Panc1 (cell line): ENCODE results near the gene ARL5A. TPM values are rescaled to one million over a fixed set of nuclear protein-coding genes. Genes with fewer than 3 reads are reported as not detected.

ENCODE experiments used
- ATAC-seq: fragments of 200-7000 bp; cut with Tn5 transposase; 2 replicates; pipeline ENCODE4 v1.9.1; 2020; ENCODE audit warnings: mild to moderate bottlenecking, moderate library complexity
- BruUV-seq: library from RNA; stranded (reverse); fragments of 400-500 nt; replicated peaks from 2 replicates; lab custom pipeline; 2021; lab: Mats Ljungman, UMichigan
- CTCF ChIA-PET: fragments of 300-600 bp; sonication (Branson Sonifier 250); formaldehyde crosslinking; loops from one replicate; lab custom pipeline; 2022; ENCODE audit warnings: antibody characterized with exemption; lab: Charles Lee
- POLR2A ChIA-PET: fragments of 300-600 bp; sonication (Branson Sonifier 250); formaldehyde crosslinking; loops from one replicate; lab custom pipeline; 2022; ENCODE audit warnings: antibody characterized with exemption; lab: Charles Lee
- DNase-seq: peaks from one replicate; pipeline ENCODE4 v3.0.0-alpha.2; 2010; ENCODE audit warnings: low read depth, low spot score
- H3K27ac ChIP-seq: 2 replicates; pipeline ENCODE4 v1.5.1; 2011; ENCODE audit warnings: mild to moderate bottlenecking, low read length, inconsistent platforms
- H3K27me3 ChIP-seq: fragments of 200-500 bp; sonication (Bioruptor generic); 2 replicates; pipeline ENCODE4 v1.6.0; 2014; ENCODE audit warnings: low read length, inconsistent platforms; ENCODE audit not compliant: control insufficient read depth, insufficient read depth
- H3K36me3 ChIP-seq: fragments of 200-500 bp; sonication (Bioruptor generic); 2 replicates; pipeline ENCODE4 v1.5.1; 2014; ENCODE audit warnings: inconsistent platforms, mild to moderate bottlenecking, low read length, moderate library complexity; ENCODE audit not compliant: control insufficient read depth, insufficient read depth
- H3K4me1 ChIP-seq: 2 replicates; pipeline ENCODE4 v1.5.1; 2011; ENCODE audit warnings: inconsistent platforms, mild to moderate bottlenecking, low read length, moderate library complexity; ENCODE audit not compliant: control insufficient read depth, insufficient read depth
- H3K4me3 ChIP-seq, 2 experiments: 2 replicates each; pipeline ENCODE4 v1.5.1; 2011 to 2012; ENCODE audit warnings: low read depth in 2 of 2, low read length in 2 of 2, mild to moderate bottlenecking in 2 of 2, inconsistent platforms in 1 of 2, moderate library complexity in 1 of 2
- H3K9me3 ChIP-seq: fragments of 200-500 bp; sonication (Bioruptor generic); 2 replicates; pipeline ENCODE4 v1.5.1; 2014; ENCODE audit warnings: low read depth, mild to moderate bottlenecking, inconsistent platforms, low read length, moderate library complexity; ENCODE audit not compliant: control insufficient read depth, insufficient read depth
- POLR2AphosphoS5 ChIP-seq: IDR thresholded peaks from 2 replicates; pipeline ENCODE4 v1.6.1; 2012; ENCODE audit warnings: mild to moderate bottlenecking, low read depth, low read length, moderate library complexity
- REST ChIP-seq, 2 experiments: IDR thresholded peaks; 2 replicates each; pipeline ENCODE4 v1.6.1; 2011 to 2012; ENCODE audit warnings: low read depth in 2 of 2, control low read depth in 1 of 2, low read length in 1 of 2, mild to moderate bottlenecking in 1 of 2, moderate library complexity in 1 of 2; ENCODE audit not compliant: insufficient read depth in 1 of 2
- SIN3A ChIP-seq: IDR thresholded peaks from 2 replicates; pipeline ENCODE4 v1.6.1; 2012; ENCODE audit warnings: low read depth, mild to moderate bottlenecking, low read length, moderate library complexity, borderline replicate concordance; ENCODE audit not compliant: insufficient read depth
- TCF7L2 ChIP-seq: IDR thresholded peaks from 2 replicates; pipeline ENCODE4 v1.6.1; 2011; ENCODE audit warnings: mild to moderate bottlenecking, low read depth, low read length, inconsistent platforms
- in situ Hi-C: cut with HindIII; loops from 2 replicates; pipeline ENCODE4 v1.10.0; 2016; ENCODE audit warnings: low sequenced_read_pairs, low pct_unique_long_range_greater_than_20kb
- intact Hi-C: fragments of 100-400 bp; cut with micrococcal nuclease; formaldehyde crosslinking; loops from one replicate; pipeline ENCODE4 v1.10.0; 2022; ENCODE audit not compliant: unreplicated experiment
- total RNA-seq: library from RNA; stranded (reverse); gene quantifications from one replicate; pipeline ENCODE4 v1.2.1, GENCODE V29; 2021; ENCODE audit not compliant: unreplicated experiment
- TF ChIP-seq, protein P1 (sequence below): fragments of 450-650 bp; IDR thresholded peaks from 2 replicates; pipeline ENCODE4 v1.5.1; 2017; ENCODE audit warnings: mild to moderate bottlenecking

Gene ARL5A
- total RNA-seq, 1 experiment from 2014 or later, result 47.5 TPM

DNA sequence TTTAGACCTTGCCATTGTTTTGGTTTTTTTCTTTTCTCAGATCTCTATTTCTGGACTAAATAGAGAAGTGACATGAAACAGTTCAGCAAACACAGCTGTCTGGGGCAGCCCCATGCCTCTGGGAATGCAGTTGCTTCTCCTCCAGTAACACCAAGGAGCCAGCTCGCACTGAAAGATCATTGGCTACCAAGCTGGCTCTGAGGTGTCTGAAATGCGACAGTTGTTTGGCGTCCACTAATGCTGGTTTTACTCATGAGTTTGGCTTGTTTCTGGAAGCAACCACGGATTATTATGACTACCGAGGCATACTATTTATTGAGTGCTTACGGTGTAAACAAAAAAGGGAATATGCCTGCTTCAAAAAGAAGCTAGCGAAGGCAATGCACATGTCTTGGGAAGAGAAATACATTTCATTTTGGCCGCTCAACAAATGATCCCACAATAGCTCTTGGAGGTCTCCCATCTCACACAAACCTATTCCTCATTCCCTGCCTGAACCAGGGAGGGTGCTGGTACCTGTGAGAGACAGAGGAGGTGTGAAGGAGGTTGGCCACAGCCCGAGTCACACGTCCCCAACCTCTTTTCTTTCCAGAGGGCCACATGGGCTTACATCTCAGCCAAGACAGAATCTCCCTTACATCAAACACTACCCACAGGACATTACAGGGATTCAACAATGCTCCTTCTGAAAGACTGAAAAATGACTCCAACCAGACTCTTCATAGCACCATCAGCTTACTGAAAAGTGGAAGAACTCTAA is 56.4 kb downstream of the ARL5A start:
- H3K27me3 ChIP-seq, result no peaks in the 10 kb centered on the region
- ChIA-PET POLR2A (no interaction called here), CTCF (no interaction called here)
- no peak for DNase-seq
- no peak overlapping the region for H3K4me3 ChIP-seq
- H3K9me3 ChIP-seq, result no peaks in the 10 kb centered on the region
- in situ Hi-C loops, result no loop called here
- no peaks in the 10 kb centered on the region for H3K36me3 ChIP-seq
- intact Hi-C loops, result no loop called here
- no peaks in the 10 kb centered on the region for H3K4me1 ChIP-seq
- TF ChIP-seq REST (IDR thresholded peaks at IDR 0.05; ENCODE audit: insufficient read depth in 1 of 2, low read depth in 2 of 2, low read length in 1 of 2) (no peak), TCF7L2 (no peak), POLR2AphosphoS5 (no peak), SIN3A (no peak)
- H3K27ac ChIP-seq, result no peak overlapping the region
- BruUV-seq, result no TSS peak
- no peak for ATAC-seq

DNA sequence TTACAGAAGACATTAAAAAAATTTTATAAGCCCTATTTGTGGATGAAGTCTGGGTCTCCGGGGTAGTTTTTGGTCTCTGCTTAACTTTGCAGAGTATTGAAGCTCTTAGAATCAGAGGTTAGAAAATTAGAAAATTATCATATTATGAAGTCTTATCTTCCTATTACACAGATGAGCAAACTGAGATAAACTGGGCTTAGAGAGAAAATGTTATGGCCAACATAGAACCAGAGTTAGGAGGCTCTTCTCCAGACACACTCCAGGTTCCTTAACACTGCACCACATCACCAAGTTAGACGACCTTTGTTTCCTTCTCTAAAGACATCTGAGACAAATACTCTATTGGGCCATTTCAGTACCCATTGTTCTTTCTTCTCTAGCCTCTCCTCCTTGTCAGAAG is 57.2 kb downstream of the ARL5A start:
- Histone ChIP-seq H3K36me3 (no peaks in the 10 kb centered on the region), H3K27ac (no peak overlapping the region), H3K4me1 (no peaks in the 10 kb centered on the region), H3K9me3 (no peaks in the 10 kb centered on the region), H3K27me3 (no peaks in the 10 kb centered on the region), H3K4me3 (no peak overlapping the region)
- intact Hi-C loops, result no loop called here
- TF ChIP-seq TCF7L2 (no peak), SIN3A (no peak), POLR2AphosphoS5 (no peak), REST (IDR thresholded peaks at IDR 0.05; ENCODE audit: insufficient read depth in 1 of 2, low read depth in 2 of 2, low read length in 1 of 2) (no peak)
- TF ChIP-seq, protein P1, sequence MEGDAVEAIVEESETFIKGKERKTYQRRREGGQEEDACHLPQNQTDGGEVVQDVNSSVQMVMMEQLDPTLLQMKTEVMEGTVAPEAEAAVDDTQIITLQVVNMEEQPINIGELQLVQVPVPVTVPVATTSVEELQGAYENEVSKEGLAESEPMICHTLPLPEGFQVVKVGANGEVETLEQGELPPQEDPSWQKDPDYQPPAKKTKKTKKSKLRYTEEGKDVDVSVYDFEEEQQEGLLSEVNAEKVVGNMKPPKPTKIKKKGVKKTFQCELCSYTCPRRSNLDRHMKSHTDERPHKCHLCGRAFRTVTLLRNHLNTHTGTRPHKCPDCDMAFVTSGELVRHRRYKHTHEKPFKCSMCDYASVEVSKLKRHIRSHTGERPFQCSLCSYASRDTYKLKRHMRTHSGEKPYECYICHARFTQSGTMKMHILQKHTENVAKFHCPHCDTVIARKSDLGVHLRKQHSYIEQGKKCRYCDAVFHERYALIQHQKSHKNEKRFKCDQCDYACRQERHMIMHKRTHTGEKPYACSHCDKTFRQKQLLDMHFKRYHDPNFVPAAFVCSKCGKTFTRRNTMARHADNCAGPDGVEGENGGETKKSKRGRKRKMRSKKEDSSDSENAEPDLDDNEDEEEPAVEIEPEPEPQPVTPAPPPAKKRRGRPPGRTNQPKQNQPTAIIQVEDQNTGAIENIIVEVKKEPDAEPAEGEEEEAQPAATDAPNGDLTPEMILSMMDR, result no peak
- in situ Hi-C loops, result no loop called here
- DNase-seq, result no peak
- POLR2A ChIA-PET, result no interaction called here
- no TSS peak for BruUV-seq
- ATAC-seq, result no peak
- CTCF ChIA-PET, result no interaction called here
